HCT116 (cell line): Measurements from ENCODE around the gene ZCCHC24. TPM values are rescaled to one million over a fixed set of nuclear protein-coding genes. Genes with fewer than 3 reads are reported as not detected.

Source experiments
- ATAC-seq: fragments of 200-7000 bp; cut with Tn5 transposase; 2 replicates; pipeline ENCODE4 v1.9.1; 2020; ENCODE audit warnings: mild to moderate bottlenecking, moderate library complexity
- BruUV-seq: library from RNA; stranded (reverse); fragments of 400-500 nt; replicated peaks from 2 replicates; lab custom pipeline; 2021; lab: Mats Ljungman, UMichigan
- CTCF ChIA-PET: fragments of 300-600 bp; sonication (Branson Sonifier 250); formaldehyde crosslinking; loops from one replicate; lab custom pipeline; 2021; ENCODE audit warnings: antibody characterized with exemption; lab: Charles Lee
- POLR2A ChIA-PET: fragments of 300-600, 350-600 bp; sonication (Branson Sonifier 250); formaldehyde crosslinking; loops from one replicate; lab custom pipeline; 2021; ENCODE audit warnings: antibody characterized with exemption; lab: Charles Lee
- RAD21 ChIA-PET, 2 experiments: fragments of 300-600 bp; sonication (Branson Sonifier 250); formaldehyde crosslinking; loops; one replicate each; lab custom pipeline; 2023; ENCODE audit warnings: low total read pairs in 2 of 2; ENCODE audit not compliant: uncharacterized antibody in 2 of 2, unreplicated experiment in 2 of 2, low non-redundant PET in 1 of 2; lab: Charles Lee
- DNase-seq: peaks from one replicate; pipeline ENCODE4 v3.0.0-alpha.2; 2010; ENCODE audit warnings: low read depth, low spot score
- H2AFZ ChIP-seq: fragments of 200-600 bp; shearing (Covaris generic), sonication (generic); 2 replicates; pipeline ENCODE4 v1.6.1; 2017; ENCODE audit warnings: low read depth, mixed run types, mixed read lengths, antibody characterized with exemption, low read length; ENCODE audit not compliant: poor library complexity, severe bottlenecking
- H3K27ac ChIP-seq: 2 replicates; pipeline ENCODE4 v1.5.1; 2012; ENCODE audit warnings: low read depth, low read length
- H3K27me3 ChIP-seq: fragments of 200-600 bp; sonication (generic); 2 replicates; pipeline ENCODE4 v1.6.1; 2016; ENCODE audit warnings: mixed run types, low read length, mixed read lengths; ENCODE audit not compliant: insufficient read depth
- H3K36me3 ChIP-seq, 2 experiments: fragments of 200-500 bp in 1 of 2; fragments of 200-600 bp in 1 of 2; sonication (Bioruptor generic) in 1 of 2; sonication (generic) in 1 of 2; 2 replicates each; pipeline versions ENCODE4 v1.5.1 to v1.6.1; 2014 to 2016; ENCODE audit warnings: low read length in 2 of 2, inconsistent platforms in 1 of 2, mixed read lengths in 1 of 2, mixed run types in 1 of 2; ENCODE audit not compliant: insufficient read depth in 2 of 2, control insufficient read depth in 1 of 2
- H3K4me1 ChIP-seq, 2 experiments: fragments of 200-600 bp in 1 of 2; sonication (generic) in 1 of 2; 2 replicates each; pipeline versions ENCODE4 v1.5.1 to v1.6.1; 2012 to 2017; ENCODE audit warnings: low read length in 2 of 2, inconsistent platforms in 1 of 2, mild to moderate bottlenecking in 1 of 2, mixed read lengths in 1 of 2, mixed run types in 1 of 2, moderate library complexity in 1 of 2; ENCODE audit not compliant: insufficient read depth in 2 of 2, control insufficient read depth in 1 of 2
- H3K4me2 ChIP-seq: fragments of 200-600 bp; sonication (generic); 2 replicates; pipeline ENCODE4 v1.6.1; 2017; ENCODE audit warnings: mixed run types, low read length, mixed read lengths
- H3K4me3 ChIP-seq, 2 experiments: fragments of 200-600 bp in 1 of 2; sonication (generic) in 1 of 2; replicated peaks in 1 of 2; 2 replicates each; pipeline ENCODE4 v1.5.1; 2011 to 2016; ENCODE audit warnings: low read length in 2 of 2, control low read depth in 1 of 2, low read depth in 1 of 2, mild to moderate bottlenecking in 1 of 2, mixed read lengths in 1 of 2, mixed run types in 1 of 2
- H3K79me2 ChIP-seq: fragments of 200-600 bp; sonication (generic); 2 replicates; pipeline ENCODE4 v1.6.1; 2017; ENCODE audit warnings: mild to moderate bottlenecking, mixed run types, low read length, moderate library complexity, mixed read lengths; ENCODE audit not compliant: insufficient read depth
- H3K9ac ChIP-seq: fragments of 200-600 bp; sonication (generic); 2 replicates; pipeline ENCODE4 v1.6.1; 2016; ENCODE audit warnings: low read length, mixed read lengths
- H3K9me2 ChIP-seq: fragments of 200-600 bp; sonication (generic), shearing (Covaris generic); 2 replicates; pipeline ENCODE4 v1.6.1; 2017; ENCODE audit warnings: mixed run types, mild to moderate bottlenecking, moderate library complexity; ENCODE audit not compliant: insufficient read depth
- H3K9me3 ChIP-seq, 2 experiments: fragments of 200-500 bp in 1 of 2; fragments of 200-600 bp in 1 of 2; sonication (Bioruptor generic) in 1 of 2; sonication (generic) in 1 of 2; 2 replicates each; pipeline ENCODE4 v1.6.1; 2014 to 2017; ENCODE audit warnings: low read length in 2 of 2, mixed read lengths in 2 of 2, inconsistent platforms in 1 of 2, low read depth in 1 of 2, mild to moderate bottlenecking in 1 of 2, mixed run types in 1 of 2, moderate library complexity in 1 of 2; ENCODE audit not compliant: control insufficient read depth in 1 of 2, insufficient read depth in 1 of 2
- H4K20me1 ChIP-seq: fragments of 200-600 bp; sonication (generic), shearing (Covaris generic); 2 replicates; pipeline ENCODE4 v1.6.1; 2017; ENCODE audit warnings: mixed run types, mild to moderate bottlenecking, moderate library complexity; ENCODE audit not compliant: insufficient read depth
- CBX3 ChIP-seq: IDR thresholded peaks from 2 replicates; pipeline ENCODE4 v1.6.1; 2012; ENCODE audit warnings: low read depth
- CEBPB ChIP-seq: IDR thresholded peaks from 2 replicates; pipeline ENCODE4 v1.6.1; 2012; ENCODE audit warnings: low read depth
- EGR1 ChIP-seq: IDR thresholded peaks from 2 replicates; pipeline ENCODE4 v1.6.1; 2012; ENCODE audit warnings: low read depth
- ELF1 ChIP-seq: IDR thresholded peaks from 2 replicates; pipeline ENCODE4 v1.6.1; 2012; ENCODE audit warnings: low read depth, borderline replicate concordance
- EZH2 ChIP-seq: fragments of 200-600 bp; sonication (generic); IDR thresholded peaks from 2 replicates; pipeline ENCODE4 v1.6.1; 2017; ENCODE audit warnings: antibody characterized with exemption, mixed run types
- EZH2phosphoT487 ChIP-seq: fragments of 200-600 bp; IDR thresholded peaks from 2 replicates; pipeline ENCODE4 v1.6.1; 2018; ENCODE audit warnings: antibody characterized with exemption, borderline replicate concordance
- FOSL1 ChIP-seq: IDR thresholded peaks from 2 replicates; pipeline ENCODE4 v1.6.1; 2012; ENCODE audit warnings: low read depth
- JUND ChIP-seq: IDR thresholded peaks from 2 replicates; pipeline ENCODE4 v1.6.1; 2012
- POLR2AphosphoS5 ChIP-seq: IDR thresholded peaks from 2 replicates; pipeline ENCODE4 v1.6.1; 2011; ENCODE audit warnings: mild to moderate bottlenecking, low read depth, low read length, moderate library complexity
- RAD21 ChIP-seq: IDR thresholded peaks from 2 replicates; pipeline ENCODE4 v1.6.1; 2012; ENCODE audit warnings: low read depth, mild to moderate bottlenecking
- SIN3A ChIP-seq: IDR thresholded peaks from 2 replicates; pipeline ENCODE4 v1.6.1; 2012; ENCODE audit warnings: low read depth
- SP1 ChIP-seq: IDR thresholded peaks from 2 replicates; pipeline ENCODE4 v1.6.1; 2012; ENCODE audit warnings: low read depth
- YY1 ChIP-seq: IDR thresholded peaks from 2 replicates; pipeline ENCODE4 v1.6.1; 2011; ENCODE audit warnings: low read length, low read depth, moderate library complexity, mild to moderate bottlenecking; ENCODE audit not compliant: insufficient replicate concordance; ENCODE audit errors: extremely low read depth
- ZNF274 ChIP-seq: fragments of 200-500 bp; sonication (Bioruptor generic); IDR thresholded peaks from 2 replicates; pipeline ENCODE4 v1.6.1; 2014; ENCODE audit warnings: mild to moderate bottlenecking, low read depth, low read length, inconsistent platforms
- intact Hi-C: fragments of 100-400 bp; cut with micrococcal nuclease; formaldehyde crosslinking; loops from 2 replicates; pipeline ENCODE4 v1.10.0; 2022
- total RNA-seq: library from RNA; stranded (reverse); gene quantifications from one replicate; pipeline ENCODE4 v1.2.1, GENCODE V29; 2021; ENCODE audit not compliant: unreplicated experiment
- TF ChIP-seq, protein P1 (sequence below), 3 experiments: fragments of 200-600 bp in 1 of 3; sonication (generic) in 1 of 3; IDR thresholded peaks in 2 of 3; conservative IDR thresholded peaks in 1 of 3; 2 replicates each; pipeline ENCODE4 v1.5.1; 2012 to 2017; ENCODE audit warnings: low read depth in 2 of 3, low read length in 2 of 3, antibody characterized with exemption in 1 of 3, borderline replicate concordance in 1 of 3, control low read depth in 1 of 3, mild to moderate bottlenecking in 1 of 3, mixed read lengths in 1 of 3, mixed run types in 1 of 3, moderate library complexity in 1 of 3; ENCODE audit not compliant: insufficient read depth in 1 of 3
- TF ChIP-seq, protein P2 (sequence below): IDR thresholded peaks from 2 replicates; pipeline ENCODE4 v1.6.1; 2011; ENCODE audit warnings: mild to moderate bottlenecking, low read length, moderate library complexity; ENCODE audit not compliant: insufficient replicate concordance; ENCODE audit errors: extremely low read depth
- TF ChIP-seq, protein P3 (sequence below): IDR thresholded peaks from 2 replicates; pipeline ENCODE4 v1.6.1; 2012
- TF ChIP-seq, protein P4 (sequence below): IDR thresholded peaks from 2 replicates; pipeline ENCODE4 v1.6.1; 2012

ZCCHC24 gene
- total RNA-seq, 1 experiment from 2014 or later, result 7.0 TPM

DNA sequence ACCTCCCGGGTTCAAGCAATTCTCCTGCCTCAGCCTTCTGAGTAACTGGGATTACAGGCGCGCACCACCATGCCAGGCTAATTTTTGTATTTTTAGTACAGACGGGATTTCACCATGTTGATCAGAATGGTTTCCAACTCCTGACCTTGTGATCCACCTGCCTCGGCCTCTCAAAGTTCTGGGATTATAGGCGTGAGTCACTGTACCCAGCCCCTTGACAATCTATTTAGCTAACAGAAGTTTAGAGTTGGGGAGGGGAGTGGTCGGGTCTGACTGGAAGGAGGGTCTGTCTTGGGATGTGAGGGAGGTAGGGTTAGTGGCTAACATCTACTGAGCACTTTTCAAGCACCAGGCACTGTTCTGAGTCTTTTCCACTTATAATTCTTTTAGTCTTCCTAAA, 27.0 kb upstream of the ZCCHC24 start:
- Histone ChIP-seq H3K9me2 (no peaks in the 10 kb centered on the region), H3K4me2 (no peak overlapping the region), H3K79me2 (no peaks in the 10 kb centered on the region), H3K27me3 (no peaks in the 10 kb centered on the region), H3K9ac (no peak overlapping the region), H3K9me3 (no peaks in the 10 kb centered on the region), H3K36me3 (no peaks in the 10 kb centered on the region), H3K4me3 (no peak overlapping the region), H2AFZ (no peak overlapping the region), H3K4me1 (no peaks in the 10 kb centered on the region), H3K27ac (no peak overlapping the region), H4K20me1 (no peaks in the 10 kb centered on the region)
- ChIA-PET RAD21 (no interaction called here), POLR2A (no interaction called here), CTCF (no interaction called here)
- intact Hi-C loops, result no loop called here
- BruUV-seq, result no TSS peak
- DNase-seq (no peak), ATAC-seq (no peak)
- TF ChIP-seq EZH2 (no peak), RAD21 (no peak), SP1 (no peak), CEBPB (no peak), YY1 (no peak), POLR2AphosphoS5 (no peak), FOSL1 (no peak), ZNF274 (no peak), JUND (no peak), SIN3A (no peak), EZH2phosphoT487 (no peak), ELF1 (no peak), EGR1 (no peak), CBX3 (no peak)
- TF ChIP-seq, protein P1, sequence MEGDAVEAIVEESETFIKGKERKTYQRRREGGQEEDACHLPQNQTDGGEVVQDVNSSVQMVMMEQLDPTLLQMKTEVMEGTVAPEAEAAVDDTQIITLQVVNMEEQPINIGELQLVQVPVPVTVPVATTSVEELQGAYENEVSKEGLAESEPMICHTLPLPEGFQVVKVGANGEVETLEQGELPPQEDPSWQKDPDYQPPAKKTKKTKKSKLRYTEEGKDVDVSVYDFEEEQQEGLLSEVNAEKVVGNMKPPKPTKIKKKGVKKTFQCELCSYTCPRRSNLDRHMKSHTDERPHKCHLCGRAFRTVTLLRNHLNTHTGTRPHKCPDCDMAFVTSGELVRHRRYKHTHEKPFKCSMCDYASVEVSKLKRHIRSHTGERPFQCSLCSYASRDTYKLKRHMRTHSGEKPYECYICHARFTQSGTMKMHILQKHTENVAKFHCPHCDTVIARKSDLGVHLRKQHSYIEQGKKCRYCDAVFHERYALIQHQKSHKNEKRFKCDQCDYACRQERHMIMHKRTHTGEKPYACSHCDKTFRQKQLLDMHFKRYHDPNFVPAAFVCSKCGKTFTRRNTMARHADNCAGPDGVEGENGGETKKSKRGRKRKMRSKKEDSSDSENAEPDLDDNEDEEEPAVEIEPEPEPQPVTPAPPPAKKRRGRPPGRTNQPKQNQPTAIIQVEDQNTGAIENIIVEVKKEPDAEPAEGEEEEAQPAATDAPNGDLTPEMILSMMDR (IDR thresholded peaks at IDR 0.05 in 2 of 3, conservative IDR thresholded peaks at IDR 0.05 in 1 of 3; ENCODE audit: borderline replicate concordance in 1 of 3, insufficient read depth in 1 of 3, low read depth in 2 of 3, low read length in 2 of 3), result no peak
- TF ChIP-seq, protein P2, sequence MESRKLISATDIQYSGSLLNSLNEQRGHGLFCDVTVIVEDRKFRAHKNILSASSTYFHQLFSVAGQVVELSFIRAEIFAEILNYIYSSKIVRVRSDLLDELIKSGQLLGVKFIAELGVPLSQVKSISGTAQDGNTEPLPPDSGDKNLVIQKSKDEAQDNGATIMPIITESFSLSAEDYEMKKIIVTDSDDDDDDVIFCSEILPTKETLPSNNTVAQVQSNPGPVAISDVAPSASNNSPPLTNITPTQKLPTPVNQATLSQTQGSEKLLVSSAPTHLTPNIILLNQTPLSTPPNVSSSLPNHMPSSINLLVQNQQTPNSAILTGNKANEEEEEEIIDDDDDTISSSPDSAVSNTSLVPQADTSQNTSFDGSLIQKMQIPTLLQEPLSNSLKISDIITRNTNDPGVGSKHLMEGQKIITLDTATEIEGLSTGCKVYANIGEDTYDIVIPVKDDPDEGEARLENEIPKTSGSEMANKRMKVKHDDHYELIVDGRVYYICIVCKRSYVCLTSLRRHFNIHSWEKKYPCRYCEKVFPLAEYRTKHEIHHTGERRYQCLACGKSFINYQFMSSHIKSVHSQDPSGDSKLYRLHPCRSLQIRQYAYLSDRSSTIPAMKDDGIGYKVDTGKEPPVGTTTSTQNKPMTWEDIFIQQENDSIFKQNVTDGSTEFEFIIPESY, result no peak
- TF ChIP-seq, protein P3, sequence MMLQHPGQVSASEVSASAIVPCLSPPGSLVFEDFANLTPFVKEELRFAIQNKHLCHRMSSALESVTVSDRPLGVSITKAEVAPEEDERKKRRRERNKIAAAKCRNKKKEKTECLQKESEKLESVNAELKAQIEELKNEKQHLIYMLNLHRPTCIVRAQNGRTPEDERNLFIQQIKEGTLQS, result no peak
- TF ChIP-seq, protein P4, sequence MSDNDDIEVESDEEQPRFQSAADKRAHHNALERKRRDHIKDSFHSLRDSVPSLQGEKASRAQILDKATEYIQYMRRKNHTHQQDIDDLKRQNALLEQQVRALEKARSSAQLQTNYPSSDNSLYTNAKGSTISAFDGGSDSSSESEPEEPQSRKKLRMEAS, result no peak
